ENCODE results near the gene HSPH1. TPM values are rescaled to one million over a fixed set of nuclear protein-coding genes. Genes with fewer than 3 reads are reported as not detected.

Gene HSPH1
- 34.3 and 37.1 TPM in 2 replicates for total RNA-seq

GRCh38 chr13:31161557-31162150, at the start of gene HSPH1:
HSPH1 (minus strand) TSS chr13:31161904; CDS start chr13:31161582, 322 bp downstream.

GRCh38 chr13:31199849-31200636, 38.3 kb upstream of the HSPH1 start, which contains the start of gene B3GLCT:
B3GLCT (plus strand) TSS chr13:31199975; CDS start chr13:31200085, 110 bp downstream.

Other genes with a start within 250 kb of the HSPH1 start
- 0.44 and 0.50 TPM in 2 replicates for gene TEX26, start 229.2 kb downstream of the HSPH1 start, total RNA-seq
- 4.5 and 11.5 TPM in 2 replicates for gene B3GLCT, start 38.1 kb upstream of the HSPH1 start, total RNA-seq

All from smooth muscle cell of trachea (primary cell).